ENCODE results near the gene POFUT2.

DNA sequence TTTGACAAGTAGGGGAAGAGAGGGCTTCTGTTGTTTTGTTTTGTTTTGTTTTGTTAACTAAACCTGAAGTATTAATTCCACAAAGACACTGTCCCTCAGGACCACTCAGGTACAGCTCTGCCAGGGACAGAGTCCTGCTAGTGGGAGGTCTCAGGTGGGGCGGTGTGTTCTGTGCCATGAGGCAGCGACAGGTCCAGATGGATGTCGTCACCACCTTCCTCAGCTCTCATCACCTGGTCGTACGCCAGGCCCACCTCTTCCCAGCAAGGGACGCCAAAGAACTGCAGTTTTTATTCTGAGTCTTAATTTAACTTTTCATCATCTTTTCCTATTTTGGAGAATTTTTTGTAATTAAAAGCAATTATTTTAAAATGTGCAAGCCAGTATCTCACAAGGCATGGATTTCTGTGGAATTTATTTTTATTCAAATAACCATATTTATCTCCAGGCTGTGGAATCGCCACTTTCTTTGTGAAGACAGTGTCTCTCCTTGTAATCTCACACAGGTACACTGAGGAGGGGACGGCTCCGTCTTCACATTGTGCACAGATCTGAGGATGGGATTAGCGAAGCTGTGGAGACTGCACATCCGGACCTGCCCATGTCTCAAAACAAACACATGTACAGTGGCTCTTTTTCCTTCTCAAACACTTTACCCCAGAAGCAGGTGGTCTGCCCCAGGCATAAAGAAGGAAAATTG lies 62.5 kb downstream of the POFUT2 start:
- TF ChIP-seq, protein P1, sequence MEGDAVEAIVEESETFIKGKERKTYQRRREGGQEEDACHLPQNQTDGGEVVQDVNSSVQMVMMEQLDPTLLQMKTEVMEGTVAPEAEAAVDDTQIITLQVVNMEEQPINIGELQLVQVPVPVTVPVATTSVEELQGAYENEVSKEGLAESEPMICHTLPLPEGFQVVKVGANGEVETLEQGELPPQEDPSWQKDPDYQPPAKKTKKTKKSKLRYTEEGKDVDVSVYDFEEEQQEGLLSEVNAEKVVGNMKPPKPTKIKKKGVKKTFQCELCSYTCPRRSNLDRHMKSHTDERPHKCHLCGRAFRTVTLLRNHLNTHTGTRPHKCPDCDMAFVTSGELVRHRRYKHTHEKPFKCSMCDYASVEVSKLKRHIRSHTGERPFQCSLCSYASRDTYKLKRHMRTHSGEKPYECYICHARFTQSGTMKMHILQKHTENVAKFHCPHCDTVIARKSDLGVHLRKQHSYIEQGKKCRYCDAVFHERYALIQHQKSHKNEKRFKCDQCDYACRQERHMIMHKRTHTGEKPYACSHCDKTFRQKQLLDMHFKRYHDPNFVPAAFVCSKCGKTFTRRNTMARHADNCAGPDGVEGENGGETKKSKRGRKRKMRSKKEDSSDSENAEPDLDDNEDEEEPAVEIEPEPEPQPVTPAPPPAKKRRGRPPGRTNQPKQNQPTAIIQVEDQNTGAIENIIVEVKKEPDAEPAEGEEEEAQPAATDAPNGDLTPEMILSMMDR (IDR thresholded peaks at IDR 0.05; ENCODE audit: low read length), result no peak
- TF ChIP-seq EZH2 (IDR thresholded peaks at IDR 0.05; ENCODE audit: borderline replicate concordance, low read length), result no peak

All from OCI-LY1 (cell line).